ENCODE data around the gene TCF12. TPM values are rescaled to one million over a fixed set of nuclear protein-coding genes. Genes with fewer than 3 reads are reported as not detected.

The TCF12 gene
- polyA plus RNA-seq, 3 donors = 8.2 to 20.1 (median 16.6) TPM

DNA sequence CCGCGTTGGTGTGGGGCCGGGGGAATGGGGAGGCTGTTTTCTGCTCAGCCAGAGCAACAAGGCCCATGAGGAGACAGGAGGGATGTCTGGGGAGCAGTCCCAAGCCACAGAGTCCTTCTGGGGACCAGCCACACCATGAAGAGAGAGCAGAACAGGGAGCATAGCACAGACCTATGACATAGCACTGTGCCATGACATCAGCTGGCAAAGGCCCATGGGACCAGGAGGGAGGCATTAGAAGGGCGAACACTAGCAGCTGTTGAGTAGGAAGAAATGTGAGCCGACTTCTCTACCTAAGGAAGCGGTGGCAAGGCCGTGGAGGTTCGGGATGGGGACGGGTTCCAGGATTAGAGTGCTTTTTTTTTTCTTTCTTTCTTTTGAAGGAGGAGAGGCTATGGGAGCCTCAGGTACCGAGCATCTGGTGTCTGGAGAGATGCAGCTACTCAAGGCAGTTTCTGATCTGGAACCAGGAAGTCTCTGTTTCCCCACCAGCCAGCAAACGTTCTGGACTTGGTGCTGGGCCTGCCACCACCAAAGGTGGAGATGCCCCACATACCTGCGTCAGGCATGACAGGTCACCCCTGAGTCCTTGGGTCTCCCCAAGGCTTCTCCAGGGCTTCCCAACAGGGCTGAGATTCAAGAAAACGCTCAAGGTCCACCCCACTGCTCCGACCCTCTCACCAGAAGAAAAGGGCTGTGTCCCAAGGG is 380.6 kb downstream of the TCF12 start:
- WGBS, 3 donors = 81 to 87% (median 87%) methylated on average over 14 of the region's 14 CpGs
- H3K27ac ChIP-seq (ENCODE audit: low read depth, low read length) = no peak overlapping the region

GRCh38 chr15:57301307-57301706 is 382.9 kb downstream of the TCF12 start:
- no peak overlapping the region for H3K27ac ChIP-seq (ENCODE audit: low read depth, low read length)
- 67 to 92% (median 68%) methylated on average over 4 of the region's 4 CpGs for WGBS, 3 donors

DNA sequence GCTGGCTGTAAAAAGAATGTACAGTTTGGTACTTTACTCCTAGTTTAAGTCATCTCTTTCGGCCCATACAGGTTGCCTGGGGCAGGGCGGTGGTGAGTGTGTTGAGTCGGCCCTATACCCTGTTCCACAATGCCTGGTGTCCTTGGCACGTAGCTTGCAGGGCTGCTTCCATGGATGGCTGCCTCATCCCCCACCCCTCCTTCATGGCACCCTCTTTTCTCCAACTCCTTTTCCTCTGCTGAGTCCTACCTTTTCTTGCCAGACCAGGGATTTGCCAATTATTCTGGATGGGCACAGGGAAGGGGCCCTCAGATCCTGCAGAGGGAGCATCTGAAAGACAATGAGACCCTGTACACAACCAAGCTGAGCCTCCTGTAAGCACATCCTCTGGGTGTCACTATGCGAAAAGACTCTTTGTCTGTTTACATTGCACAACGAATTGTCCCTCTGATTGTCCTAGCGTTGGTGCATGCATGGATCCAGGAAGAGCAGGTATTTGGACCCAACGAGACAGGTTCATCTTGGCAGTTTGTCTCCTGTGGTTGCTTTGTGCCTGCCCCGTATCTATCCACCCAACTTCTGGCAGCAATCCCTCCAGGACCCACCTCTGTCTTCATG is 384.3 kb downstream of the TCF12 start:
- H3K27ac ChIP-seq (ENCODE audit: low read depth, low read length) = no peak overlapping the region
- WGBS, 3 donors = 76 to 81% (median 78%) methylated on average over 9 of the region's 9 CpGs

GRCh38 chr15:57305009-57305408 is 386.6 kb downstream of the TCF12 start:
- H3K27ac ChIP-seq (ENCODE audit: low read depth, low read length) = no peak overlapping the region
- WGBS, 3 donors = 88 to 96% (median 89%) methylated on average over 4 of the region's 4 CpGs

DNA sequence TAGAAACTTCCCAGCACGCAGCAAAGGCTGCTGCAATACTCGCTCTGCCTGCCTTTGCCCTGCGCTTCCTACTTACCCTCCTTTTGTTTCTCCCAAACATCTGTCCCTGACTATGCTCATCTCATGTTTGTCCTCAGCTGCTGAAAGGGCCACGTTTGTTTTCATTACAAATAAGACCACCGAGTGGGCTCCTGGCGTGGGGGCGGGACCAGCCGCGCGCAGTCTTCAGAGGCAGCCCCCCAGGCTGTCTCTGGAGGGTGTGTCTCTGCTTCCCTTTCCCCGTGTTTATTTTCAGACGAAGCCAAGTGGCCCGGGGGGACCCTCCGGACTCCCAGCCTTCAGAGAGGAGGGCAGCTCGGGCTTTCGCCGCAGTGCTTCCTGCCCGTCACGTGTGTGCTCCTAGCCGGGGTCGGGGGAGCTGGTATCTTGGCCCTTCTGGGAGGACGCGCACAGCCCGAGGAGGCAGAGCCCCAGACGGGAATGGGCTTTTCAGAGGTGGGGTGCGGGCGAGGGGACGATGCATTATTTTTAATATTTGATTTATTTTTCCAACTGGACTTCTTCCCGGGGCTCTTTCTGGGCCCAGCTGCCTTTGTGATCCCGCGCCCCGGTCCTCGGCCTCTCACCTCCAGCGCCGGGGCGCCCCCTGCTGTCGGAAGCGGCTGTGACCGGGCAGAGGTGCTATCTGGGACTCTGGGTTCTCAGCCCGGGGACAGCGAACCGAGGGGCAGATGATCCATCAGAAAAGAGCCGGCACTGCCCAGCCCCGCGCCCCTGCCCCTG is 387.9 kb downstream of the TCF12 start:
- WGBS, 3 donors = 2 to 5% (median 4%) methylated on average over 42 to 45 of the region's 45 CpGs
- no peak overlapping the region for H3K27ac ChIP-seq (ENCODE audit: low read depth, low read length)

DNA sequence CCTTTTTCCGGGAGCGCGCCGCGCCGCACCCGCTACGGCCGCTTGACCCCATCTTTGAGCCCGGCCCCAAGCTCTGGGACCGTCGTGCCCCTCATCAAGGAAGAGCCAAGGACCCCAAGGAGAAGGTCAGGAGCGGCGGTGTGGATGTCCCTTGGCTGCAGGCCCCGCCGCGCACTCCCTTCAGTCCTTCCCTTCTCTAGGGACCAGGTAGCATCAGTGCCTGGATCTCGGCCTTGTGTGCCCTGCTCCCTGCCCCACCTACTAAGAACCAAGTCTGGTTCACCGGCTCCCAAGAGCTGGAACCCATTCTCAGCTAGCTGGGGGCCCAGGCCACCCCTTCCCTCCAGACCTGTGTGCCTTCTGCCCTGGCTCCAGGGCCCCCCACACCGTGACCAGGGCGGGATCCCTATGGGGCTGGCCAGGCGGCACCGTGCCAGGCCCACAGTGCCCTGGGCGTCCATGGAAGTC is 388.5 kb downstream of the TCF12 start:
- WGBS, 3 donors = 27 to 40% (median 38%) methylated on average over 17 to 24 of the region's 24 CpGs
- H3K27ac ChIP-seq (ENCODE audit: low read depth, low read length) = no peak overlapping the region

DNA sequence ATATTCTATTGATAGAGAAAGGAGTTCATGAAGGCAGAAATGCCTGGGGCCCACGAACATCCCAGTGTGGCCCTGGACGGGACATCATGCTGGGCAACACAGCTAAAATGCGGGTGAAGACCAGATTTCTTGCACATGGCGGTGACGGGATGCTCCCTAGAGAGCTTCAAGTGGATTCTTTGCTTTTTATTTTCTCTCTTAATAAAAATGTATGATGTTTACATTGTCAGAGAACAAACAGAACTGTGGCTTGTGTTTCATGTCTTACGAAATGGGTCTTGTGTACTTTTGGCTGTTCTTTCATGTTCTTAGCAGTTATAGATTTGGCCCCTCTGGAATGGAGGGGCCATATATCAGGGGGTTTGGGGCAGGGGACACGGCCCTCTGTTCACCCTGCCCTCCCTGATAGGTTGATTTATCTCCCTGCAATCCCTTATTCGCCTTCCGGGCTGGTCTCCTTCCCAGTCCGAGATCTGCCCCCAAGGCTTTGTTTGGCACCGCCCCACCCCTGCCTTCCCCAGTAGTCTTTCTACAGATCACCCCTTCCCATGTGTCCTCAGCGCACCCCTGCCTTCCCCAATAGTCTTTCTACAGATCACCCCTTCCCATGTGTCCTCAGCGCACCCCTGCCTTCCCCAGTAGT is 389.2 kb downstream of the TCF12 start:
- 77 to 83% (median 78%) methylated on average over 11 to 13 of the region's 13 CpGs for WGBS, 3 donors
- no peak overlapping the region for H3K27ac ChIP-seq (ENCODE audit: low read depth, low read length)

DNA sequence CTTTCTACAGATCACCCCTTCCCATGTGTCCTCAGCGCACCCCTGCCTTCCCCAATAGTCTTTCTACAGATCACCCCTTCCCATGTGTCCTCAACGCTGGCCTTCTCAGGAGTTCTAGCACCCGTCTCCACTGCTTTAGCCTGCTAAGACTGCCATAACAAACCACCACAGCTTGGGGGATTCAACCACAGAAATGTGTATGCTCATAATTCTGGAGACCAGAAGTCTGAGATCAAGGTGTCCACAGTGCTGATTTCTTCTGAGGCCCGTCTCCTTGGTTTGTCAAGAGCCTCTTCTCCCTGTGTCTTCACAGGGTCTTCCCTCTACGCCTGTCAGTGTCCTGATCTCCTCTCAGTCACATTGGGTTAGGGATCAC is 389.7 kb downstream of the TCF12 start:
- WGBS, 3 donors = 89 to 94% (median 91%) methylated on average over 5 of the region's 5 CpGs
- H3K27ac ChIP-seq (ENCODE audit: low read depth, low read length) = no peak overlapping the region

- 67 to 80% (median 69%) methylated on average over 21 of the region's 21 CpGs for WGBS, 3 donors
- H3K27ac ChIP-seq (ENCODE audit: low read depth, low read length) = no peak overlapping the region
Observed at GRCh38 chr15:57309856-57310760, 391.7 kb downstream of the TCF12 start.

- WGBS, 3 donors = 89 to 93% (median 92%) methylated on average over 9 of the region's 9 CpGs
- no peak overlapping the region for H3K27ac ChIP-seq (ENCODE audit: low read depth, low read length)
Observed at GRCh38 chr15:57310876-57311275, 392.4 kb downstream of the TCF12 start.

- 71 to 90% (median 85%) methylated on average over 6 of the region's 6 CpGs for WGBS, 3 donors
Observed at GRCh38 chr15:57312006-57312317, 393.5 kb downstream of the TCF12 start.

GRCh38 chr15:57312318-57313133 is 394.1 kb downstream of the TCF12 start:
- no peak overlapping the region for H3K27ac ChIP-seq (ENCODE audit: low read depth, low read length)
- WGBS, 3 donors = 72 to 88% (median 80%) methylated on average over 15 of the region's 15 CpGs

More at GRCh38 chr15:57312006-57312317, 393.5 kb downstream of the TCF12 start:
- no peak overlapping the region for H3K27ac ChIP-seq (ENCODE audit: low read depth, low read length)

DNA sequence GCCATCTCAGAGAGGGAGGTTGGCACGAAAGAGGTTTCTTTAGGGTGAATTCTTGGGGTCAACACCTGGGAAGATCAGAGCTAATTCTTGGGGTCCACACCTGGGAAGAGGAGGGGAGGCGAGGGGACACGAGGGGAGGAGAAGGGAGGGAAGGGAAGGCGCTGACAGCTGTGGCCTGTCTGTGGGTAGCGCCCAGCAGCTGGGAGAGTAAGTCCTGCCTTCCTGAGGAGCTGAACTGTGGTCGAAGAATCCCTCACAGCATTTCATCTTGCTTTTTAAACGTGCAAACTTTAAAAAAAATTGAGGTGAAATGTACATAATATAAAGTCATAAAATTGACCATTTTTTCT is 394.7 kb downstream of the TCF12 start:
- WGBS, 3 donors = 75 to 84% (median 79%) methylated on average over 7 of the region's 7 CpGs
- no peak overlapping the region for H3K27ac ChIP-seq (ENCODE audit: low read depth, low read length)

GRCh38 chr15:57314221-57314620 is 395.8 kb downstream of the TCF12 start:
- no peak overlapping the region for H3K27ac ChIP-seq (ENCODE audit: low read depth, low read length)
- 88 to 90% (median 89%) methylated on average over 3 of the region's 3 CpGs for WGBS, 3 donors

GRCh38 chr15:57316451-57316850 is 398.0 kb downstream of the TCF12 start:
- no peak overlapping the region for H3K27ac ChIP-seq (ENCODE audit: low read depth, low read length)
- 65 to 76% (median 68%) methylated on average over 4 of the region's 4 CpGs for WGBS, 3 donors

DNA sequence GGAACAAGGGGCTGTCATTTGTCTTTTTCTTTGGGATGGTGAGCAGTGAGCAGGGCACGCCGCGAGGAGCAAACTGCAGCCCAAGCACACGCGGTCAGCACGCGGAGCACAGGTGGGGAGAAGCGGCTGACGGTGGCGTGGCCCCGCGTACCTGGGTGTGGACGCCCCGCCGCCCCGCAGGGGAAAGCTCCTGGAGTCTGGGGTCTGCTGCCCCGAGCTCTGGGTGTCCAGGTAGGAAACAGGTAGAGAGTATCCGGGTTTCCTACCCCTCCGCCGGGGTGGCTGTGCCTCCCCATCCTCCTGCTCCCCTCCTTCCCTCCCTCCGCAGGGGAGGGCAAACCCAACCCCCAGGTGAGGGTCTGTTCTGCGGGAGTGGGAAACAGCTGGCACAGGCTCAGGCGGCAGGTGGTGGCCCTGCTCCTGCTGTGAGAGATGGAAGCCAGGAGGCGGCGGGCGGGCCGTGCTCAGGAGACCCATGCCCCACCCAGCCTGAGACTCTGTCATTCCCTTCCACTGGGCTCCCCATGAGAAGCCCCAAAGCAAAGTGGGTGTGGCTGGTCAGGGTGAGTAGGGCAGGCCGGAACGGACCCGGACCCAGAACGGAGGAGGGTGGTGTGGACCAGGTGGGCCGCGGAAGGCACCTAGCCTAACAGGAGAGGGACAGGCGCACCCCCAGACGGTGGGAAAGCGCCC is 400.9 kb downstream of the TCF12 start:
- no peak overlapping the region for H3K27ac ChIP-seq (ENCODE audit: low read depth, low read length)
- 95 to 96% (median 95%) methylated on average over 35 to 36 of the region's 36 CpGs for WGBS, 3 donors

Measured in adipose tissue (tissue), 3 donors.